ENCODE results near the gene NR3C1.
A peak's percentile ranks its signal among the peaks of the same experiment; 100 is the strongest.

The NR3C1 gene

DNA sequence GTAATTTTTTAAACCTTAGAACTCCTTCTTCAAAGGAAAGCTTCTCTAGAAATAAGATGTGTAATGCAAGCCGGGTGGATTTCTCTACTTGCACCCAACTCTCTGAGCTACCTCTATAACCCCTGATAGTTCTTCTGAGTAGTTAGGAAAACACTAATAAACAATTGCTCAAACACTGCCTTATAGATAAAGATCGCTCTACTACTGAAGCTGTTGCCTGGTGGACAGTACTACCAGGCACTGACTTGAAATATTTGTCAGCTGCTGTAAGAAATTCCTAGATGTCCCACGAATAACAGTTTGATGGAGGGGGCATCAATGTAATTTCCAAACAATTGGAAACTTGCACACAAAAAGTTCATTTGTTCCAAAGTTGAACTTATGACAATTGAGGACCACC is 42.0 kb downstream of the NR3C1 start:
- TF ChIP-seq POLR2AphosphoS5 (IDR thresholded peaks at IDR 0.05; ENCODE audit: low read depth, low read length) (no peak), SPI1 (IDR thresholded peaks at IDR 0.05; ENCODE audit: low read depth, low read length) (no peak), POU2F2 (IDR thresholded peaks at IDR 0.05; ENCODE audit: low read depth, low read length) (no peak), PAX5 (IDR thresholded peaks at IDR 0.05; ENCODE audit: insufficient read depth, low read length, severe bottlenecking) (no peak), POLR2A (IDR thresholded peaks at IDR 0.05; ENCODE audit: low read depth, low read length) (no peak)
- DNase-seq (ENCODE audit: insufficient read length, low spot score), result no peak
- no peak for FAIRE-seq

DNA sequence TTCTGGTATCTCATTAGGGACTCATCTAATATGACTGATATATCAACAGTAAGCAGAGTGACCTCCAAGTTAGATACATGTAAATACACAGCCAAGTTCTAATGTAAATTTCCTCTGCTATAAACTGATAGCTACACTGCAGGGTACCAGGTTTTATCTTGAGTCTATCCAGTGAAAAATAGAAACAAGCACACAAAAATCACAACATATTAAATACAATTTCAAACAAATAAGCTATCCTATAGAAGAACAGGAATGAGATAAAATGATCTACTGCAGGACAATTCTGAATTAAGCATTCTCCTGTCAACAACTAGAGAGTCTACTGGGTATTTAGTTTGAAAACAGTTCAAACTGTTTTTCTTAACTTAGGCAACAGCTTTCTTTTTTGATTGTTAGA is 42.7 kb downstream of the NR3C1 start:
- DNase-seq (ENCODE audit: insufficient read length, low spot score), result no peak
- no peak for FAIRE-seq
- TF ChIP-seq SPI1 (IDR thresholded peaks at IDR 0.05; ENCODE audit: low read depth, low read length), result no peak
- TF ChIP-seq POLR2AphosphoS5 (IDR thresholded peaks at IDR 0.05; ENCODE audit: low read depth, low read length), result no peak
- TF ChIP-seq POLR2A (IDR thresholded peaks at IDR 0.05; ENCODE audit: low read depth, low read length), result no peak
- no peak for TF ChIP-seq TAF1 (IDR thresholded peaks at IDR 0.05; ENCODE audit: low read depth, low read length)
- no peak for TF ChIP-seq PAX5 (IDR thresholded peaks at IDR 0.05; ENCODE audit: insufficient read depth, low read length, severe bottlenecking)
- no peak for TF ChIP-seq POU2F2 (IDR thresholded peaks at IDR 0.05; ENCODE audit: low read depth, low read length)

DNA sequence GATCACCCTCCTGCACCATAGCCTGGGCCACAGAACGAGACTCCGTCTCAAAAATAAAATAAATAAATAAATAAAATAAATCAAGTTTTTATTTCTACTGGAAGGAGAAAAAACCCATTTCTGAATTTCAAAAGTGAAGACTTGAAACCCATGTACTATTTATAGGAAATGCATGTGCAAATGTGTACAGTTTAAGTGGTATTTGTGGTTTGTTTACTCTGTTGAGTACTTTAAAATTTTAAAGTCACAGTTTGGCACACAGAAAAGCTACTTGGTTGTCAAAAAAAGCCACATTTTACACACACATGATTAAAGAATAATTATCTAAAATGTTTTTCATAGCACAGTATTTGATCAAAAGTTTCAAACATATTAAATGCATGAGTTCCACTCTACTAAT is 43.6 kb downstream of the NR3C1 start:
- DNase-seq (ENCODE audit: insufficient read length, low spot score), result no peak
- FAIRE-seq, result no peak
- TF ChIP-seq SPI1 (IDR thresholded peaks at IDR 0.05; ENCODE audit: low read depth, low read length), result no peak
- no peak for TF ChIP-seq PAX5 (IDR thresholded peaks at IDR 0.05; ENCODE audit: insufficient read depth, low read length, severe bottlenecking)
- no peak for TF ChIP-seq TAF1 (IDR thresholded peaks at IDR 0.05; ENCODE audit: low read depth, low read length)
- no peak for TF ChIP-seq POLR2AphosphoS5 (IDR thresholded peaks at IDR 0.05; ENCODE audit: low read depth, low read length)
- TF ChIP-seq POLR2A (IDR thresholded peaks at IDR 0.05; ENCODE audit: low read depth, low read length), result no peak
- TF ChIP-seq POU2F2 (IDR thresholded peaks at IDR 0.05; ENCODE audit: low read depth, low read length), result no peak

DNA sequence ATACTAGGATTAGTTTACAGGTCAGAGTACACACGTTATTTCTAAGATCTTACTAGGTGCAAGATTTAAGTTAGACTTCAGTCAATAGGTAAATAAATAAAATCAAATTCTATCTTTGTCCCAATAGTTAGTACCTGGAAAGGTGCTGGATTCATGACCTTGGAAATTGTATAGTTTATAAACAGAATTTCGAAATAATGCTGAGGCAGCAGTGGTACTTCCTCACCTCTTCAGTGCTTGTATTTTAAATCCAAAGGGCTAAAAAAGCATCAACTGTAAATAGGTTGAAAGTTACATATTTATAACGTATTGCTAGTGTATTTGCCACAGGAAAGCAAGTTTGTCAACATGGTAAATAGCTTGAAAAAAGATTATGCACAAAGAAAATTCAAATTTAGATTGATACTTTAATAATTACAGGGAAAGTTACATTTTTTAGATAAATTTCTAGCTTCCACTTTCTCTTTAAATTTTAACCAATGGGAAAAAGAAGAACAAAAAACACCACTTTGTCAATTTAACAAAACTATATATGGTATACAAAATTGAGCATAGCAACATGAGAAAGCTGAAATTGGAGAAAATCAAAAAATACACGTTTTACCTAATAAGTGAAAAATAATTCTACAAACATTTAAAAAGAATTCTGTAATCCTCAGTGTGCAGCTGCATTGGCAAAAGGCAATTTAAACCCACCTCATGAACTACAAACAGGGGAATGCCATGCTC is 46.5 kb downstream of the NR3C1 start:
- FAIRE-seq, result no peak
- DNase-seq (ENCODE audit: insufficient read length, low spot score), result no peak
- no peak for TF ChIP-seq PAX5 (IDR thresholded peaks at IDR 0.05; ENCODE audit: insufficient read depth, low read length, severe bottlenecking)
- TF ChIP-seq TAF1 (IDR thresholded peaks at IDR 0.05; ENCODE audit: low read depth, low read length), result no peak
- TF ChIP-seq POLR2A (IDR thresholded peaks at IDR 0.05; ENCODE audit: low read depth, low read length), result no peak
- TF ChIP-seq POU2F2 (IDR thresholded peaks at IDR 0.05; ENCODE audit: low read depth, low read length), result no peak
- no peak for TF ChIP-seq SPI1 (IDR thresholded peaks at IDR 0.05; ENCODE audit: low read depth, low read length)
- no peak for TF ChIP-seq POLR2AphosphoS5 (IDR thresholded peaks at IDR 0.05; ENCODE audit: low read depth, low read length)

DNA sequence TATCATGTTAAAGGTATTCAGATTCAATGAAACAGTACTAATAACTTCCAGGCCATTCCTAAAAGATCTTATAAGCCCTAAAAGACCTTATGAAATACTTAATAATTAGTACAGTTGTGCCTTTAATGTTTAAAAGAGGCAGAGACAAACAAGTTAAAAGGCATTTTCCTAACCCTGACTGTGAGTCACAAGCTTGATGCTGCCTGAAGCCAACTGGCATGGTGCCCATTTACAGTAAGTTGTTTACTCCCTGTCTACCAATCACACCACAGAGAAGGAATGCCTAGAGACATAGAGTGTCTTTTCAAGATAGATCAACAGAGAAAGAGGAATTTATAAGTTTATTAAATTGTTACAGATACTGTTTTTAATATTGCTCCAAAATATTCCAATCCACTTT is 47.8 kb downstream of the NR3C1 start:
- no peak for DNase-seq (ENCODE audit: insufficient read length, low spot score)
- TF ChIP-seq SPI1 (IDR thresholded peaks at IDR 0.05; ENCODE audit: low read depth, low read length), result no peak
- TF ChIP-seq POLR2AphosphoS5 (IDR thresholded peaks at IDR 0.05; ENCODE audit: low read depth, low read length), result no peak
- TF ChIP-seq POU2F2 (IDR thresholded peaks at IDR 0.05; ENCODE audit: low read depth, low read length), result no peak
- no peak for TF ChIP-seq TAF1 (IDR thresholded peaks at IDR 0.05; ENCODE audit: low read depth, low read length)
- no peak for TF ChIP-seq POLR2A (IDR thresholded peaks at IDR 0.05; ENCODE audit: low read depth, low read length)
- no peak for TF ChIP-seq PAX5 (IDR thresholded peaks at IDR 0.05; ENCODE audit: insufficient read depth, low read length, severe bottlenecking)
- FAIRE-seq, result peak; percentile 56

DNA sequence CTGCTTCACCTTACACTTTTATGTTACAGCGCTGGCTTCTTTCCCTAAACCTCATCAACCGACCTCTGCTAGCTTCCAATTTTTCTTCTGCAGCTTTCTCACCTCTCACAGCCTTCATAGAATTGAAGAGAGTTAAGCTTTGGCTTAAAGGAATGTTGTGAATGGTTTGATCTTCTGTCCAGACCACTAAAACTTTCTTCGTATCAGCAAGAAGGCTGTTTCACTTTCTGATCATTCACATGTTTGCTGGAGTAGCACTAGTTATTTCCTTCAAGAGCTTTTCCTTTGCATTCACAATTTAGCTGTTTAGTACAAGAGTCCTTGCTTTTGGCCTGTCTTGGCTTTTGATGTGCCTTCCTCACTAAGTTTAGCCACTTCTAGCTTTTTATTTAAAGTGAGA is 49.5 kb downstream of the NR3C1 start:
- no peak for DNase-seq (ENCODE audit: insufficient read length, low spot score)
- FAIRE-seq, result no peak
- TF ChIP-seq POU2F2 (IDR thresholded peaks at IDR 0.05; ENCODE audit: low read depth, low read length) (no peak), POLR2AphosphoS5 (IDR thresholded peaks at IDR 0.05; ENCODE audit: low read depth, low read length) (no peak), PAX5 (IDR thresholded peaks at IDR 0.05; ENCODE audit: insufficient read depth, low read length, severe bottlenecking) (no peak), SPI1 (IDR thresholded peaks at IDR 0.05; ENCODE audit: low read depth, low read length) (no peak), POLR2A (IDR thresholded peaks at IDR 0.05; ENCODE audit: low read depth, low read length) (no peak), TAF1 (IDR thresholded peaks at IDR 0.05; ENCODE audit: low read depth, low read length) (no peak)

DNA sequence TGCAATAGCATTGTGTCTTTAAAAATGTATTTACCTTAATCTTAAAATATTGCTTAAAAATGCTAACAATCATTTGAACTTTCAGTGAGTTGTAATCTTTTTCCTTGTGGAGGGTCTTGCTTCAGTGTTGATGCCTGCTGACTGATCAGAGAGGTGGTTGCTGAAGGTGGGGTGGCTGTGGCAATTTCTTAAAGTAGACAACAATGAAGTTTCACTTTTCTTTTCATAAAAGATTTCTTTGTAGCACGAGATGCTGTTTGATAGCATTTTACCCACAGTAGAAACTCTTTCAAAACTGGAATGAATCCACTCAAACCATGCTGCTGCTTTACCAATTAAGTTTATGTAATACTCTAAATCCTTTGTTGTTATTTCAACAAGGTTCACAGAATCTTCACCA is 50.8 kb downstream of the NR3C1 start:
- FAIRE-seq, result peak; percentile 38
- TF ChIP-seq POLR2AphosphoS5 (IDR thresholded peaks at IDR 0.05; ENCODE audit: low read depth, low read length) (no peak), TAF1 (IDR thresholded peaks at IDR 0.05; ENCODE audit: low read depth, low read length) (no peak), POU2F2 (IDR thresholded peaks at IDR 0.05; ENCODE audit: low read depth, low read length) (no peak), PAX5 (IDR thresholded peaks at IDR 0.05; ENCODE audit: insufficient read depth, low read length, severe bottlenecking) (no peak), POLR2A (IDR thresholded peaks at IDR 0.05; ENCODE audit: low read depth, low read length) (no peak), SPI1 (IDR thresholded peaks at IDR 0.05; ENCODE audit: low read depth, low read length) (no peak)
- DNase-seq (ENCODE audit: insufficient read length, low spot score), result no peak

DNA sequence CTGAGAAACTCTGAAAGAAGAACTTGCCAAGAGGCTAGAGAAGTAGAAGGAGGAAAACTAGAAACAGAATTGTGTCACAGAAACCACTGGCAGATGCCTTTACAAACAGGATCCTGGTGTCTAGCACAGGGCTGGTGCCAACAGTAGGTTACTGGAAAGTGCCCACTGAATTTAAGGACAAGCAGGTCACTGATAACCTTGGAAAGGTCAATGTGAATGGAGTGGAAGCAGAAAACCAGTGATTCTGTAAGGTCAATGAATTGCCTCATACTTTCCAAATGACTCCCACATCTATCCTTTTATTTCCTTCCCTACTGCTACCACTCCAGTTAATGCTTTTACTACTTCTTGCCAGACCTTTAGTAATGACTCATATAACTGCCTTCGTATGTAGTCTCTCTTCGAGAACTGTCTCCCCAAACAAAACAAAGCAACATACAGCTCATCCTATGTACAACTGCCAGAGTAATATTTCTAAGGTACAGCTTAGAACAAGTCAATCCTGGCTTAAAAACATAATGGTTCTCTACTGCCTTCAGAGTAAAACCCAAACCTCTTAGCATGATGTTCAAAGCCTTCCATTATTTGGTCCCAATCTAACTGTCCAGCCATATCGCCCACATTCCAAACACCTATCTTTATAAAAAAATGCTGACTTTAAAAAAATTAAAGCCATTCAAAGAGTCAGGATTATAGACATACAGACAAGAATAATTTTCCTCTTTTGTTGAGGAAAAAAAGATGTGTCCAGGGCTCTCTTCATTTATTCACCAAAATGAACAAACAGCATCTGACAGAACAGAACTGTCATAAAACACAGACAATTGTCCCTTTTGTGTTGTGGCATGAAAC is 52.5 kb downstream of the NR3C1 start:
- TF ChIP-seq TAF1 (IDR thresholded peaks at IDR 0.05; ENCODE audit: low read depth, low read length), result no peak
- no peak for TF ChIP-seq POU2F2 (IDR thresholded peaks at IDR 0.05; ENCODE audit: low read depth, low read length)
- TF ChIP-seq POLR2A (IDR thresholded peaks at IDR 0.05; ENCODE audit: low read depth, low read length), result no peak
- no peak for TF ChIP-seq PAX5 (IDR thresholded peaks at IDR 0.05; ENCODE audit: insufficient read depth, low read length, severe bottlenecking)
- TF ChIP-seq POLR2AphosphoS5 (IDR thresholded peaks at IDR 0.05; ENCODE audit: low read depth, low read length), result no peak
- no peak for TF ChIP-seq SPI1 (IDR thresholded peaks at IDR 0.05; ENCODE audit: low read depth, low read length)
- DNase-seq (ENCODE audit: insufficient read length, low spot score) (peak; percentile 1), FAIRE-seq (peak; percentile 78)

DNA sequence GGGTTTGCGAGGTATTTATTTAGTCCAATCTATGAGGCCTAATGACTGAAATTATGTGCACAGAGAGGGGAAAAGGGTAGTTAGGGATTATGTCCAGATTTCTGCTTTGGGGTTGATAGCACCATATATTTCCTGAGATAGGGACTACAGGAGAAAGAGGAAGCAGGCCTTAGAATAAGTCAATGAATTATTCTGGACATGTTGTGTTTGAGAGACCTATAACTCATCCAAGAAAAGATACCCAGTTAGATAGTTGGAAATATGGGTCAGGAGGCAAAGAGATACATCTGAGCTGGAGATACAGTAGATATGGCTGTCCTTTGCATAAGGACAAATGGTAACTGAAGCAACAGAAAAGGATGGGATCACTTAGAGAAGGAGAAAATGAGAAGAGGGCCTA is 53.1 kb downstream of the NR3C1 start:
- TF ChIP-seq PAX5 (IDR thresholded peaks at IDR 0.05; ENCODE audit: insufficient read depth, low read length, severe bottlenecking) (no peak), POU2F2 (IDR thresholded peaks at IDR 0.05; ENCODE audit: low read depth, low read length) (no peak), TAF1 (IDR thresholded peaks at IDR 0.05; ENCODE audit: low read depth, low read length) (no peak), POLR2AphosphoS5 (IDR thresholded peaks at IDR 0.05; ENCODE audit: low read depth, low read length) (no peak), SPI1 (IDR thresholded peaks at IDR 0.05; ENCODE audit: low read depth, low read length) (no peak), POLR2A (IDR thresholded peaks at IDR 0.05; ENCODE audit: low read depth, low read length) (no peak)
- DNase-seq (ENCODE audit: insufficient read length, low spot score), result no peak
- no peak for FAIRE-seq

Data from GM12891 (cell line).